ENCODE results near the gene AGPAT4. TPM values are rescaled to one million over a fixed set of nuclear protein-coding genes. Genes with fewer than 3 reads are reported as not detected.
"Not testable (repeated sequence)": the region's sequence is repeated elsewhere in the genome, so short reads cannot be mapped to it uniquely, and the experiment has no call there.

AGPAT4 gene
- total RNA-seq, 1 experiment from 2014 or later = 22.0 TPM

GRCh38 chr6:161225681-161226008 is 48.2 kb downstream of the AGPAT4 start:
- Mint-ChIP-seq H3K4me1 (peaks cover 15 to 17% of the 10 kb centered on the region in 2 experiments), H3K36me3 (ENCODE audit: insufficient read depth in 1 of 3, low read depth in 3 of 3) (peaks cover 32 to 49% (median 41%) of the 10 kb centered on the region in 3 experiments; a peak in 6 of 7 replicates)

DNA sequence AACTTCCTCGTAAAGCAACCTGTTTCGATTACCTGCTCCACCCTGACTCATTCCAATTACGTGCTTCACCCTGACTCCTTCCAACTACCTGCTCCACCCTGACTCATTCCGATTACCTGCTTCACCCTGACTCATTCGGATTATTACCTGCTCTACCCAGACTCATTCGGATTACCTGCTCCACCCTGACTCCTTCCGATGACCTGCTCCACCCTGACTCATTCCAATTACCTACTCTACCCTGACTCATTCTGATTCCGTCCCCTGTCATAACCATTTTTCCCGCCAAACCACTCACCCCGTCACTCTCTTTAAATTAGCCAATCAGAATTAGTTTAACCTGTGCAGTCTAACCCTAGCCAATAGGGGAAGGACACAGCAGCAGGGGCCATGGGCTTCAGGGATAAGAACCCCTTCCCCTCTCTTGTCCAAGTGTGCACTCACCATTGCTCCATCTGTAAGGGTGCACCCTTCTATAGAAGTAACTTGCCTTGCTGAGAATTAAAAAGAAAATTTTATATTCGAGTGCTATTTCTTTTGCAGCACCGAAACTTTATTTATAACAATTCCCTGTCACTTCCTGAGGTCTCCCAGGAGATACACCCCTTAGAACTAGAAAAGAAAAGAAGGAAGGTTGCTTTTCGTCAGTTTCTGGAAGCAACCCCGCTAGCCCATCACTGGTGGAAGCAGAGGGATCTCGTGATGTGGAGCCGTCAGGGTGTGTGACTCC is 48.7 kb downstream of the AGPAT4 start:
- not testable (repeated sequence) for H3K27me3 ChIP-seq (ENCODE audit: insufficient read depth, low read length); H3K79me2 ChIP-seq (ENCODE audit: insufficient read depth, low read length); H4K8ac ChIP-seq (replicated peaks; ENCODE audit: insufficient read length, low read depth, low read length); H4K5ac ChIP-seq (ENCODE audit: insufficient read length, low read depth, low read length); H3K4me3 Mint-ChIP-seq; H2BK12ac ChIP-seq (ENCODE audit: insufficient read length, low read depth, low read length); H3K18ac ChIP-seq (ENCODE audit: insufficient read length, low read depth, low read length); H2BK20ac ChIP-seq (ENCODE audit: low read depth, low read length, poor library complexity, severe bottlenecking); H2BK120ac ChIP-seq (ENCODE audit: low read depth, low read length, poor library complexity, severe bottlenecking); H3K4ac ChIP-seq (ENCODE audit: low read depth, low read length); H3K9me3 Mint-ChIP-seq; H2AFZ ChIP-seq (ENCODE audit: low read length); H3K27me3 Mint-ChIP-seq (ENCODE audit: low read depth); H3K23ac ChIP-seq (ENCODE audit: insufficient read length, low read depth, low read length); H3K27ac ChIP-seq (ENCODE audit: insufficient read length, low read depth, low read length); H3K4me1 ChIP-seq (ENCODE audit: insufficient read depth, low read length); H2AK5ac ChIP-seq (ENCODE audit: insufficient read length, low read length); H2BK5ac ChIP-seq (ENCODE audit: insufficient read length, low read length); H3K9ac ChIP-seq (ENCODE audit: extremely low read depth, insufficient read length, low read length); H3T11ph ChIP-seq (ENCODE audit: low read length); H4K20me1 ChIP-seq (ENCODE audit: control insufficient read depth, insufficient read depth, insufficient read length); H3K23me2 ChIP-seq (ENCODE audit: insufficient read length, low read depth, low read length, poor library complexity, severe bottlenecking); H3K79me1 ChIP-seq (ENCODE audit: insufficient read depth, low read depth, low read length, poor library complexity, severe bottlenecking); H3K14ac ChIP-seq (ENCODE audit: insufficient read depth, low read length); H2BK15ac ChIP-seq (ENCODE audit: low read depth, low read length); H4K91ac ChIP-seq (ENCODE audit: insufficient read length, low read depth, low read length); H3K56ac ChIP-seq (ENCODE audit: insufficient read length, low read depth, low read length); DNase-seq; H3K9me3 ChIP-seq (ENCODE audit: control insufficient read depth, low read depth, low read length); H3K4me2 ChIP-seq (ENCODE audit: insufficient read depth, insufficient read length, low read length)
- no CpG with 5 or more reads among the region's 16 CpGs for WGBS (ENCODE audit: extremely low coverage, insufficient read length, low lambda C conversion rate)
- peak overlapping the region in 1 of 3 experiments; percentile 22; a peak in 2 of 7 replicates for H3K27ac Mint-ChIP-seq
- H3K36me3 Mint-ChIP-seq (ENCODE audit: insufficient read depth in 1 of 3, low read depth in 3 of 3) = peaks cover 36 to 50% (median 43%) of the 10 kb centered on the region in 3 experiments
- H3K4me1 Mint-ChIP-seq = peaks cover 15 to 17% of the 10 kb centered on the region in 2 experiments

More at GRCh38 chr6:161225681-161226008, 48.2 kb downstream of the AGPAT4 start:
- H4K20me1 ChIP-seq (ENCODE audit: control insufficient read depth, insufficient read depth, insufficient read length) = no peaks in the 10 kb centered on the region
- no peaks in the 10 kb centered on the region for H3K79me1 ChIP-seq (ENCODE audit: insufficient read depth, low read depth, low read length, poor library complexity, severe bottlenecking)
- H3K27me3 Mint-ChIP-seq (ENCODE audit: low read depth) = no peaks in the 10 kb centered on the region
- H3K4ac ChIP-seq (ENCODE audit: low read depth, low read length) = no peak overlapping the region
- H3K9me3 ChIP-seq (ENCODE audit: control insufficient read depth, low read depth, low read length) = no peaks in the 10 kb centered on the region
- H3K9ac ChIP-seq (ENCODE audit: extremely low read depth, insufficient read length, low read length) = no peak overlapping the region
- no peak overlapping the region for H3K4me3 Mint-ChIP-seq
- no peak overlapping the region for H2BK5ac ChIP-seq (ENCODE audit: insufficient read length, low read length)
- WGBS (ENCODE audit: extremely low coverage, insufficient read length, low lambda C conversion rate) = no CpG with 5 or more reads among the region's 8 CpGs
- no peak overlapping the region for H2BK20ac ChIP-seq (ENCODE audit: low read depth, low read length, poor library complexity, severe bottlenecking)
- no peak overlapping the region for H3K27ac Mint-ChIP-seq
- no peak overlapping the region for H2AK5ac ChIP-seq (ENCODE audit: insufficient read length, low read length)
- no peak overlapping the region for H3T11ph ChIP-seq (ENCODE audit: low read length)
- no peak for TF ChIP-seq CTCF (conservative IDR thresholded peaks at IDR 0.05)
- H2BK12ac ChIP-seq (ENCODE audit: insufficient read length, low read depth, low read length) = no peak overlapping the region
- H4K8ac ChIP-seq (replicated peaks; ENCODE audit: insufficient read length, low read depth, low read length) = no peak overlapping the region
- H4K5ac ChIP-seq (ENCODE audit: insufficient read length, low read depth, low read length) = no peak overlapping the region
- no peak overlapping the region for H2BK120ac ChIP-seq (ENCODE audit: low read depth, low read length, poor library complexity, severe bottlenecking)
- no peak overlapping the region for H3K18ac ChIP-seq (ENCODE audit: insufficient read length, low read depth, low read length)
- no peak for DNase-seq
- no peaks in the 10 kb centered on the region for H3K23me2 ChIP-seq (ENCODE audit: insufficient read length, low read depth, low read length, poor library complexity, severe bottlenecking)
- peaks cover 4% of the 10 kb centered on the region; the same call in 1 of the 2 replicates for H3K4me1 ChIP-seq (ENCODE audit: insufficient read depth, low read length)
- H2BK15ac ChIP-seq (ENCODE audit: low read depth, low read length) = no peak overlapping the region
- H3K23ac ChIP-seq (ENCODE audit: insufficient read length, low read depth, low read length) = no peak overlapping the region
- H3K4me2 ChIP-seq (ENCODE audit: insufficient read depth, insufficient read length, low read length) = no peak overlapping the region
- no peak overlapping the region for H4K91ac ChIP-seq (ENCODE audit: insufficient read length, low read depth, low read length)
- no peaks in the 10 kb centered on the region for H3K27me3 ChIP-seq (ENCODE audit: insufficient read depth, low read length)
- no peak overlapping the region for H3K56ac ChIP-seq (ENCODE audit: insufficient read length, low read depth, low read length)
- no peak overlapping the region for H3K14ac ChIP-seq (ENCODE audit: insufficient read depth, low read length)
- H3K27ac ChIP-seq (ENCODE audit: insufficient read length, low read depth, low read length) = no peak overlapping the region
- H3K9me3 Mint-ChIP-seq = peaks cover 0 to 3% of the 10 kb centered on the region in 2 experiments; a peak in 3 of 5 replicates
- no peak overlapping the region for H2AFZ ChIP-seq (ENCODE audit: low read length)
- H3K79me2 ChIP-seq (ENCODE audit: insufficient read depth, low read length) = peaks cover 1% of the 10 kb centered on the region; the same call in 1 of the 2 replicates
